ENCODE measurements around the gene HCRTR1. TPM values are rescaled to one million over a fixed set of nuclear protein-coding genes. Genes with fewer than 3 reads are reported as not detected.

The HCRTR1 gene
- total RNA-seq, 2 donors from 2014 or later = not detected

Other genes starting within 250 kb of the HCRTR1 start
- gene FABP3, start 244.6 kb upstream of the HCRTR1 start, total RNA-seq = not detected
- gene SERINC2, start 204.5 kb upstream of the HCRTR1 start, total RNA-seq = under 1 TPM in 1 of 2 donors, not detected in 1; 0.13 TPM
- gene TINAGL1, start 41.2 kb upstream of the HCRTR1 start, total RNA-seq = not detected
- gene PEF1, start 27.2 kb downstream of the HCRTR1 start, total RNA-seq = 10 to 100 TPM; 32.7 to 51.5 TPM
- not detected for gene COL16A1, start 86.3 kb downstream of the HCRTR1 start, total RNA-seq
- gene ADGRB2, start 146.7 kb downstream of the HCRTR1 start, total RNA-seq = 1 to 10 TPM in 1 of 2 donors, under 1 TPM in 1; 0.24 to 4.5 TPM
- 1 to 10 TPM in 1 of 2 donors, under 1 TPM in 1; 0.84 to 1.8 TPM for gene SPOCD1, start 198.3 kb downstream of the HCRTR1 start, total RNA-seq

Data from activated T-helper 17 cell treated with anti-CD3 and anti-CD28 coated beads, Interleukin-2, amount 50 U/mL, for 72 hours (primary cell).